HG02798 (cell line): ENCODE results near the gene SRRM5.

Experiments used
- ATAC-seq: cut with Tn5 transposase; IDR thresholded peaks from one replicate; pipeline ENCODE4 v1.9.1; 2021; ENCODE audit warnings: mild to moderate bottlenecking; ENCODE audit not compliant: unreplicated experiment, poor library complexity

Gene SRRM5

DNA sequence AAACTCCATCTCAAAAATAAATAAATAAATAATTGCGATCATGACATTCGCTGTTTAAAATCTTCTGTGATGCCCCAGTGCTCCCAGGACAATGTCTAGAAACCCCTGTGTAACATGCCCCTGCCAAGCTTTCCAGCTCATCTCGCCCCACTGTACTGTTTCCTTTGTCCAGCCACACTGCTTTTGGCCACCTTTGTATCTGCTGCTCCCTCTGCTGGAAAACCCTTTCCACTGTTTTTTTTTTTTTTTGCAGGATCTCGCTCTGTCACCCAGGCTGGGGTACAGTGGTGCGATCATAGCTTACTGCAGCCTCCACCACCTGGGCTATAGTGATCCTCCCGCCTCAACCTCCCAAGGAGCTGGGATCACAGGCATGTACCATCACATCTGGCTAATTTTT is 50.6 kb downstream of the SRRM5 start:
- no peak for ATAC-seq

GRCh38 chr19:43664018-43664417 is 52.1 kb downstream of the SRRM5 start:
- no peak for ATAC-seq
